SU-DHL-6 (cell line): Measurements from ENCODE around the gene AGPS.

Experiments used
- H2AFZ ChIP-seq: fragments of 200-600 bp; sonication (generic); 2 replicates; pipeline ENCODE4 v1.6.1; 2014; ENCODE audit warnings: low read depth, mild to moderate bottlenecking, moderate library complexity, mixed read lengths, antibody characterized with exemption, low read length; ENCODE audit not compliant: severe bottlenecking
- H3F3A ChIP-seq: fragments of 200-600 bp; shearing (Covaris generic); 2 replicates; pipeline ENCODE4 v1.6.0; 2016; ENCODE audit warnings: antibody characterized with exemption, mild to moderate bottlenecking; ENCODE audit not compliant: insufficient read depth
- H3K27ac ChIP-seq: fragments of 200-600 bp; sonication (generic); 2 replicates; pipeline ENCODE4 v1.5.1; 2016; ENCODE audit warnings: low read depth, mild to moderate bottlenecking, low read length, moderate library complexity, mixed read lengths
- H3K27me3 ChIP-seq: fragments of 200-600 bp; sonication (generic), shearing (Covaris generic); 2 replicates; pipeline ENCODE4 v1.6.0; 2014; ENCODE audit warnings: mild to moderate bottlenecking, low read length
- H3K36me3 ChIP-seq: fragments of 200-600 bp; sonication (generic); 2 replicates; pipeline ENCODE4 v1.6.1; 2014; ENCODE audit warnings: mild to moderate bottlenecking, low read length, mixed read lengths
- H3K4me2 ChIP-seq: fragments of 300-600, 200-600 bp; shearing (Covaris generic), sonication (generic); 2 replicates; pipeline ENCODE4 v1.6.0; 2014; ENCODE audit warnings: low read length, low read depth, mild to moderate bottlenecking; ENCODE audit not compliant: poor library complexity, severe bottlenecking
- H3K4me3 ChIP-seq: fragments of 200-600 bp; sonication (generic); 2 replicates; pipeline ENCODE4 v1.5.1; 2014; ENCODE audit warnings: antibody characterized with exemption, low read length, mild to moderate bottlenecking, mixed read lengths; ENCODE audit not compliant: insufficient read depth, poor library complexity, severe bottlenecking
- H3K79me2 ChIP-seq: fragments of 200-600 bp; sonication (generic); 2 replicates; pipeline ENCODE4 v1.6.1; 2014; ENCODE audit warnings: mild to moderate bottlenecking, low read length, moderate library complexity; ENCODE audit not compliant: insufficient read depth
- H3K9ac ChIP-seq: fragments of 200-600 bp; sonication (generic); 2 replicates; pipeline ENCODE4 v1.7.0; 2014; ENCODE audit warnings: mild to moderate bottlenecking, low read length
- H3K9me2 ChIP-seq: fragments of 200-600 bp; sonication (generic); replicated peaks from 2 replicates; pipeline ENCODE4 v1.6.1; 2014; ENCODE audit warnings: low read length; ENCODE audit not compliant: insufficient read depth
- H3K9me3 ChIP-seq: fragments of 200-600 bp; sonication (generic); 2 replicates; pipeline ENCODE4 v1.6.1; 2014; ENCODE audit warnings: low read length, mixed read lengths; ENCODE audit not compliant: insufficient read depth
- H4K20me1 ChIP-seq: fragments of 200-600 bp; sonication (generic); 2 replicates; pipeline ENCODE4 v1.6.1; 2014; ENCODE audit warnings: low read depth, mild to moderate bottlenecking, antibody characterized with exemption, low read length, moderate library complexity, mixed read lengths
- CTCF ChIP-seq: fragments of 200-600 bp; sonication (generic); IDR thresholded peaks from one replicate; pipeline ENCODE4 v1.5.1; 2017; ENCODE audit warnings: antibody characterized with exemption, mild to moderate bottlenecking, low read length, moderate library complexity; ENCODE audit not compliant: insufficient read depth, poor library complexity, severe bottlenecking
- EZH2phosphoT487 ChIP-seq: fragments of 200-600 bp; sonication (generic), shearing (Covaris generic); conservative IDR thresholded peaks from 2 replicates; pipeline ENCODE4 v1.6.1; 2018; ENCODE audit warnings: mild to moderate bottlenecking, antibody characterized with exemption, low read length, moderate library complexity, mixed read lengths

The AGPS gene

GRCh38 chr2:177587371-177587770 lies 194.8 kb downstream of the AGPS start:
- no peaks in the 10 kb centered on the region for H3K9me2 ChIP-seq
- H3K27me3 ChIP-seq = no peaks in the 10 kb centered on the region
- H2AFZ ChIP-seq = no peak overlapping the region
- TF ChIP-seq EZH2phosphoT487 (no peak), CTCF (no peak)
- no peaks in the 10 kb centered on the region for H3K36me3 ChIP-seq
- no peaks in the 10 kb centered on the region for H4K20me1 ChIP-seq
- no peak overlapping the region for H3K27ac ChIP-seq
- H3K79me2 ChIP-seq = no peaks in the 10 kb centered on the region
- no peak overlapping the region for H3K9ac ChIP-seq
- no peak overlapping the region for H3K4me2 ChIP-seq
- H3K9me3 ChIP-seq = no peaks in the 10 kb centered on the region
- H3F3A ChIP-seq = no peaks in the 10 kb centered on the region
- no peak overlapping the region for H3K4me3 ChIP-seq

- no peaks in the 10 kb centered on the region for H3K9me2 ChIP-seq
- no peaks in the 10 kb centered on the region for H4K20me1 ChIP-seq
- H3K4me2 ChIP-seq = no peak overlapping the region
- H3K36me3 ChIP-seq = no peaks in the 10 kb centered on the region
- no peak overlapping the region for H2AFZ ChIP-seq
- no peaks in the 10 kb centered on the region for H3F3A ChIP-seq
- TF ChIP-seq CTCF = no peak
- no peak for TF ChIP-seq EZH2phosphoT487
- no peak overlapping the region for H3K4me3 ChIP-seq
- H3K27me3 ChIP-seq = no peaks in the 10 kb centered on the region
- H3K9me3 ChIP-seq = no peaks in the 10 kb centered on the region
- no peaks in the 10 kb centered on the region for H3K79me2 ChIP-seq
- H3K27ac ChIP-seq = no peak overlapping the region
- H3K9ac ChIP-seq = no peak overlapping the region
Observed at GRCh38 chr2:177588671-177589070, 196.1 kb downstream of the AGPS start.

GRCh38 chr2:177589186-177589585 lies 196.6 kb downstream of the AGPS start:
- Histone ChIP-seq H3K4me2 (no peak overlapping the region), H3K9ac (no peak overlapping the region), H3K27ac (no peak overlapping the region), H3F3A (no peaks in the 10 kb centered on the region), H3K9me3 (no peaks in the 10 kb centered on the region), H3K79me2 (no peaks in the 10 kb centered on the region), H2AFZ (no peak overlapping the region), H3K4me3 (no peak overlapping the region), H4K20me1 (no peaks in the 10 kb centered on the region), H3K27me3 (no peaks in the 10 kb centered on the region), H3K9me2 (no peaks in the 10 kb centered on the region), H3K36me3 (no peaks in the 10 kb centered on the region)
- no peak for TF ChIP-seq CTCF
- TF ChIP-seq EZH2phosphoT487 = no peak

- no peak overlapping the region for H3K9ac ChIP-seq
- H3K36me3 ChIP-seq = no peaks in the 10 kb centered on the region
Observed at GRCh38 chr2:177592397-177592796, 199.8 kb downstream of the AGPS start.

More at GRCh38 chr2:177592397-177592796, 199.8 kb downstream of the AGPS start:
- H3K79me2 ChIP-seq = no peaks in the 10 kb centered on the region
- H3K27ac ChIP-seq = no peak overlapping the region
- no peak for TF ChIP-seq EZH2phosphoT487
- no peak overlapping the region for H2AFZ ChIP-seq
- H3K4me3 ChIP-seq = no peak overlapping the region
- no peak overlapping the region for H3K4me2 ChIP-seq
- no peaks in the 10 kb centered on the region for H3K9me3 ChIP-seq
- H3F3A ChIP-seq = no peaks in the 10 kb centered on the region
- no peaks in the 10 kb centered on the region for H3K9me2 ChIP-seq
- H4K20me1 ChIP-seq = no peaks in the 10 kb centered on the region
- H3K27me3 ChIP-seq = no peaks in the 10 kb centered on the region
